CD4-positive, alpha-beta T cell treated with Interleukin-15 for 4 hours (primary cell): ENCODE results near the gene ALDH2.
"Not testable (repeated sequence)": the region's sequence is repeated elsewhere in the genome, so short reads cannot be mapped to it uniquely, and the experiment has no call there.

Experiments
- DNase-seq: peaks from one replicate; pipeline ENCODE4 v3.0.0-alpha.2; 2020; ENCODE audit warnings: low spot score

Gene ALDH2

GRCh38 chr12:111789779-111790178 lies 23.0 kb downstream of the ALDH2 start:
- DNase-seq: no peak

- DNase-seq: no peak
Observed at GRCh38 chr12:111791507-111791906, 24.8 kb downstream of the ALDH2 start.

GRCh38 chr12:111792155-111792855 lies 25.6 kb downstream of the ALDH2 start:
- DNase-seq: no peak

GRCh38 chr12:111792856-111793235 lies 26.1 kb downstream of the ALDH2 start:
- no peak for DNase-seq

- DNase-seq: no peak
Observed at GRCh38 chr12:111798182-111798581, 31.4 kb downstream of the ALDH2 start.

- no peak for DNase-seq
Observed at GRCh38 chr12:111799758-111800157, 33.0 kb downstream of the ALDH2 start.

- no peak for DNase-seq
Observed at GRCh38 chr12:111803038-111803626, 36.4 kb downstream of the ALDH2 start.

GRCh38 chr12:111803851-111804250 lies 37.1 kb downstream of the ALDH2 start:
- DNase-seq: no peak

GRCh38 chr12:111806304-111806703 lies 39.6 kb downstream of the ALDH2 start:
- no peak for DNase-seq

- no peak for DNase-seq
Observed at GRCh38 chr12:111807232-111807631, 40.5 kb downstream of the ALDH2 start.

- DNase-seq: peak; percentile 66
Observed at GRCh38 chr12:111812881-111813741, 46.4 kb downstream of the ALDH2 start.

- no peak for DNase-seq
Observed at GRCh38 chr12:111816065-111816615, 49.4 kb downstream of the ALDH2 start.

GRCh38 chr12:111816898-111817297 lies 50.2 kb downstream of the ALDH2 start:
- not testable (repeated sequence) for DNase-seq

GRCh38 chr12:111818340-111818739 lies 51.6 kb downstream of the ALDH2 start:
- DNase-seq: no peak

GRCh38 chr12:111819191-111820158 lies 52.7 kb downstream of the ALDH2 start:
- DNase-seq: no peak

GRCh38 chr12:111820828-111821227 lies 54.1 kb downstream of the ALDH2 start:
- not testable (repeated sequence) for DNase-seq

GRCh38 chr12:111822886-111823285 lies 56.2 kb downstream of the ALDH2 start:
- DNase-seq: no peak

- no peak for DNase-seq
Observed at GRCh38 chr12:111823891-111824290, 57.2 kb downstream of the ALDH2 start.

- DNase-seq: peak; percentile 20
Observed at GRCh38 chr12:111824312-111824711, 57.6 kb downstream of the ALDH2 start.

GRCh38 chr12:111825509-111825908 lies 58.8 kb downstream of the ALDH2 start:
- no peak for DNase-seq

- no peak for DNase-seq
Observed at GRCh38 chr12:111826316-111826715, 59.6 kb downstream of the ALDH2 start.
